H54 (cell line): ENCODE results near the gene SNCA.

Experiments used
- DNase-seq: peaks from one replicate; pipeline ENCODE4 v3.0.0; 2011; ENCODE audit warnings: low spot score, mixed read lengths; ENCODE audit not compliant: insufficient read length
- FAIRE-seq: peaks from 3 replicates; lab custom pipeline; 2011; peaks lifted over from hg19 to GRCh38; lab: Jason Lieb, UNC
- POLR2A ChIP-seq: IDR thresholded peaks from 2 replicates; pipeline ENCODE4 v1.6.1; 2011; ENCODE audit warnings: low read depth, mild to moderate bottlenecking, low read length

SNCA gene

GRCh38 chr4:89835413-89835812 is 1.5 kb downstream of the SNCA start:
- TF ChIP-seq POLR2A, result no peak
- DNase-seq (no peak), FAIRE-seq (no peak)

GRCh38 chr4:89834486-89835209 is 2.3 kb downstream of the SNCA start:
- no peak for DNase-seq
- TF ChIP-seq POLR2A, result no peak
- no peak for FAIRE-seq

- FAIRE-seq (no peak), DNase-seq (no peak)
- no peak for TF ChIP-seq POLR2A
These were observed 7.4 kb downstream of the SNCA start for GRCh38 chr4:89829470-89830138.

- FAIRE-seq, result no peak
- TF ChIP-seq POLR2A, result no peak
These were observed 13.5 kb downstream of the SNCA start for GRCh38 chr4:89823416-89823815.

DNA sequence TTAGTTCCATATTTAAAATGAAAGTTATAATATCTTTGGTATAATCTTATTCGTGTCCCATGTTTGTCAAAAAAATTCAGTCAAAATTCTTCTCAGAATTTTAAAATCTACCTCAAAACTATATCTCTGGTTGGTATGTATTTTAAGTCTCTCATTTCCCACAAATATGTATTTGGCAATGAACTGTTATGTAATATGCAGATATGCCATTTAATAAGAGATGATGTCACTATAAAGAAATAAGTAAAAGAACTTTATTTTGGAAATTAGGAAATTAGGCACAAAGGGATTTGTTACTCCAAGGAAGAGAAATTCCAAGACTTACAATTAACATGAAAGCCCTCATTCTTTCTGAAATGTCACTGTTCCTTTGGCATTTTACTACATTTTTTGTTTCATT is 15.3 kb downstream of the SNCA start:
- no peak for TF ChIP-seq POLR2A
- FAIRE-seq (no peak), DNase-seq (no peak)

More at GRCh38 chr4:89823416-89823815, 13.5 kb downstream of the SNCA start:
- no peak for DNase-seq

DNA sequence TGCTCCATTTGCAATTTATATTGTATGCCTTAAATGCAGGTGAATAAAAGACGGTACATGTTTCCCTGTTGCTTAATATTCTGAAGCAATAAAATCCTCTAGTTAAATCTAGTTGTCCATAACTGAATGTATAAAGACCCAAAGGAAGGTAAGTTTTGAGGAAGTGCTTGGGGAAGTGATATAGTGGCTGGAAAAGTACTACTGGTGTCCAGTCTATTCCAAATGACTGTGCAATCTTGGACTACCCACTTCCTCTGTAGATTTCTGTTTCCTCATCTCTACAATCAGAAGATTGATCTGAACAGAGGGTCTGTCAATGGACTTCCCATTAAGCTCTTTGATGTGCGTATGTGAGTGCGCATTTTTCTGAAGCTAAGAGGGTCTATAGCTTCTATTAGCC is 17.0 kb downstream of the SNCA start:
- no peak for DNase-seq
- no peak for FAIRE-seq
- no peak for TF ChIP-seq POLR2A

- FAIRE-seq (no peak), DNase-seq (no peak)
- no peak for TF ChIP-seq POLR2A
These were observed 22.6 kb downstream of the SNCA start for GRCh38 chr4:89814362-89814761.

DNA sequence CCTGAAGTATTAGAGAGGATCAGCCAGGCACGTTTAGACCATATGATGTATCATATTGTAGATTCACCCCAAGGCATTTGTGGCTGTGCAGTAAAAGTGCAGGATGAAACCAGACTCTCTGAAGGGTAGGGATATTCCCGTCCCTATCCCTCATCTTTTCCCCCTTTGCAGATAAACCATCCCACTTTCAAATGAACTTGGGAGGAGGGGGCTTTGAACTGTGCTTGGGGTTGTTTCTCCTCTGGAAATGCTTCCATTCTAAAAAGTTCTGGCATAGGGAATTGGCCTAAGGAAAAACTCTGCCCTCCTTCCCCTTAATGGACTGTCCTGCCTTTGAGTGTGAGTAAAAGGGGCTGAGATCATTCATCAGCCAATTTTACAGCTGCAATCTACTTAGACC is 23.8 kb downstream of the SNCA start:
- DNase-seq, result no peak
- FAIRE-seq, result no peak
- TF ChIP-seq POLR2A, result no peak

DNA sequence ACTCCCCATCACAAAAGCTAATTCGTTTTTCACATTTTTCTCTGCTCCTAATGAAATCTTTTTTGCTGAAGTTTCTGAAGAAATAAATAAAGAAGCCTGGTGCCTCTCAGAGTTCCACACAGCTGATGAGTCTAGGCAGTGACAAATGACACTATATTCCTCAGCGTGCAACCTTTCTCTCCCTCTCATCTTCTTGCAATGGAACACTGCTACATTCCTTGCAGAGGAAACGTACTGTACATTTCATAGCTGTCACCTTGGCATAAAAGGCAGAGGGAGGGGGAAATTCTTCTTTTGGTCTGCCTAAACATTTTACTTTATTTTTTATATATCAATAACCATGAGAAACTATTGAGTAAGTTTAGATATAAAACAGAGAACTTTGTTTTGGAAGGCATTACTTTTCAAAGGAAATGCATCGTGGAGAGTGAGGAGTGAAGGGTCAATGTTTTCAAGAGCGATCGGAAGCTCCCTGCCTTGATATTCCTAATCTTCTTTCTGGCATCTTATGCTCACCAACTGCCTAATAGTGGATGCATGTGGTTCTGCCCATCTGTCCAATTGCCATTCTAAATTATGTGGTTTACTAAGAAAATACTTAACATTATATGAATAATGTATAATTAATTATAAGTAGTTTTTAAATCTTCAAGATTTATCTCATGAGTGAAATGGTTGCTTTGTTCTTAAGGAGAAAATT is 29.4 kb downstream of the SNCA start:
- DNase-seq, result no peak
- FAIRE-seq, result no peak
- TF ChIP-seq POLR2A, result no peak

DNA sequence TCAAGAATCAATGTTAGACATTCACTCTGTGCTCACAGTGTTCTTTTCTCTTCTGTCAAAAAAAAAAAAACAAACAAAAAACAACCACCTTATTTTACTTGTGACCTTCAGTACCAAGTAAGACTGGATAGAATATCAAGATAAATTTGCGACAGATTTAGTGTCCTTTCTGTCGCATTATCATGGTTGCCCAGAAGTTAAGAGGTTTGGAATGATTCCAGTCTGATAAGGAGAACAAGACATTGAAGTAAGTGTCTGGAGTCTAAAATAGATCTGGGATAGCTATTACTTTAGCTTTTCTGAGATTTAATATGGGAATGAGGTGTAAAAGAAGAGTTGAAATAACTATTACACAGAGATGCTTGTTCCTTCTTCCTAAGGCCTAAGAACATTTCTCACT is 31.7 kb downstream of the SNCA start:
- FAIRE-seq (no peak), DNase-seq (no peak)
- TF ChIP-seq POLR2A, result no peak

DNA sequence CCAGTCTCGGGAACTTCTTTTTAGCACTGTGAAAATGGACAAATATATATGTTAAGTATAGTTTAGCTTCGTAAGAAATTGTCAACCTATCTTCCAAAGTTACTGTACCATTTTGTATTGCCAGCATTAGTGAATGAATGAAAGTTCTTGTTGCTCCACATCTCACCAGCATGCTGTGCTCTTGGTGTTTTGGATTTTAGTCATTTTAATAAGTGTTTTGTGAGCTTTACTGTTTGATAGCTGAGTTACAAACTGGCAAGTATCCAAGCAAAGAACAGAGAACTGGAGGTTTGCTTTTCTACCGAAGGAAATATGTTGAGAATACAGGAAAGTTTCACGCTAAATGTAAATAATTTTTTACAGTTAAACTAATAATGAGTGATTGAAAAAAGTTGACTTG is 33.0 kb downstream of the SNCA start:
- FAIRE-seq (no peak), DNase-seq (no peak)
- no peak for TF ChIP-seq POLR2A

DNA sequence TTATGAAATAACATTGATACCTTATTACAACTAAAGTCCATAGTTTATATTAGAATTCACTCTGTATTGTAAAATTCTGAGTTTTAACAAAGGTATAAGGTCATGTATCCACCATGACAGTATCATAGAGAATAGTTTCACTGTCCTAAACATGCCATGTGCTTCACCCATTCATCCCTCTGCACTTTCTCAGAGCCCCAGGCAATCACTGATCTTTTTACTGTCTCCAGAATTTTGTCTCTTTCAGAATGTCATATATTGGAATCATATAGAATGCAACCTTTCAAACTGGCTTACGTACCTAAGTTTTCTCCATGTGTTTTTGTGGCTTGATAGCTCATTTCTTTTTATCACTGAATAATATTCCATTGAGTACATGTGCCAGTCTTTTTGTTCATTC is 33.9 kb downstream of the SNCA start:
- FAIRE-seq (no peak), DNase-seq (no peak)
- TF ChIP-seq POLR2A, result no peak

GRCh38 chr4:89800527-89801103 is 36.3 kb downstream of the SNCA start:
- DNase-seq (peak; percentile 3), FAIRE-seq (peak; percentile 55)
- no peak for TF ChIP-seq POLR2A

DNA sequence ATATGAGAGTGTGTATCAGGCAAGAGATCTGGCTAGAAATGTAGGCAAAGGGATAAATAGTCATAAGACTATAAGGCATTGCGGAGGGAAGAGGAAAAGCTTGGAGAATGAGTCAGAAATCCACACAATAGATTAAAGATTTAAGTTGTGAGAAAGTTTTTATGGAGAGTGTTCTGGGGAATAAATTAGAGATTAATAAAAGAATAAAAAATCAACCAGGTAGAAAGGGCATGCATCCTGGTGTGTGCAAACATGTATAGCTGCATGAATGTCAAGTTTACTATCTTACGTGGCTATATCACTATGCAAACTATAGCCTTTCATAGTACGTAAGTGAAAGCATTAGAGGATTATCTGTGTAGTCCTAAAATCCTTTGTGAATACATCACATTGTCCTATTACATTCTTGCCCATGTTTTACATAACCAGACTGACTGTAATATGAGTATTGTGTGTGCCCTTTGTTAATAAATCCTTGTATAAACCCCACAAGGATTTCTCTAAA is 36.9 kb downstream of the SNCA start:
- TF ChIP-seq POLR2A, result no peak
- FAIRE-seq, result no peak
- DNase-seq, result no peak
